SK-N-MC (cell line): ENCODE measurements around the gene MINK1.

ENCODE experiments used
- EZH2 ChIP-seq: fragments of 200-600 bp; sonication (generic); IDR thresholded peaks from one replicate; pipeline ENCODE4 v1.6.1; 2017; ENCODE audit warnings: antibody characterized with exemption
- FOXP2 ChIP-seq: optimal IDR thresholded peaks from 2 replicates; pipeline ENCODE3; 2011; ENCODE audit warnings: mild to moderate bottlenecking, moderate library complexity; ENCODE audit not compliant: insufficient read depth; ENCODE audit errors: extremely low read length, control extremely low read depth
- POLR2AphosphoS5 ChIP-seq: IDR thresholded peaks from 2 replicates; pipeline ENCODE4 v1.6.1; 2012; ENCODE audit warnings: mild to moderate bottlenecking, low read depth, low read length, borderline replicate concordance

DNA sequence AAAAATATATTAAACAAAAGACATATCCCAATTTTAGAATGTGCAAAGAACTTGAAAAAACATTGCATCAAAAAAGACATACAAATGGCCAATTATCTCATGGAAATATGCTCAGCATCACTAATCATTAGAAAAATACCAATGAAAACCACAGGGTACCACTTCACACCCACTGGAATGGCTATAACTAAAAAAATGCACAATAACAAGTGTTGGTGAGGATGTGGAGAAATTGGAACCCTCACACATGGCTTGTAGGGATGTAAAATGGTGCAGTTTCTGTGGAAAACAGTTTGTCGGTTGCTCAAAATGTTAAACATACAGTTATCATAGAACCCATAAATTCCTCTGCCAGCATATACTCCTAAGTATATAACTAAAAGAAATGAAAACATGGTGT is 38.0 kb upstream of the MINK1 start:
- TF ChIP-seq POLR2AphosphoS5, result no peak
- no peak for TF ChIP-seq EZH2
- TF ChIP-seq FOXP2, result no peak
